H9 (cell line): ENCODE measurements around the gene NPIPB6. TPM values are rescaled to one million over a fixed set of nuclear protein-coding genes. Genes with fewer than 3 reads are reported as not detected.
"Not testable (repeated sequence)": the region's sequence is repeated elsewhere in the genome, so short reads cannot be mapped to it uniquely, and the experiment has no call there.

Experiments
- DNase-seq: peaks from one replicate; pipeline ENCODE4 v3.0.0-alpha.2; 2017
- H2AFZ ChIP-seq: one replicate; pipeline ENCODE4 v1.6.1; 2013; ENCODE audit warnings: mild to moderate bottlenecking, low read length, control low read depth, moderate library complexity
- H2AK5ac ChIP-seq: 2 replicates; pipeline ENCODE4 v1.6.1; 2013; ENCODE audit warnings: low read length, control low read depth, mixed read lengths; ENCODE audit not compliant: insufficient read length
- H2BK120ac ChIP-seq: one replicate; pipeline ENCODE4 v1.6.1; 2013; ENCODE audit warnings: low read depth, mild to moderate bottlenecking, low read length, control low read depth, inconsistent platforms; ENCODE audit not compliant: poor library complexity, severe bottlenecking
- H2BK12ac ChIP-seq: 2 replicates; pipeline ENCODE4 v1.6.1; 2013; ENCODE audit warnings: low read length, control low read depth, mixed read lengths, low read depth; ENCODE audit not compliant: insufficient read length
- H2BK15ac ChIP-seq: 2 replicates; pipeline ENCODE4 v1.6.1; 2013; ENCODE audit warnings: low read depth, low read length, control low read depth
- H2BK20ac ChIP-seq: one replicate; pipeline ENCODE4 v1.6.1; 2013; ENCODE audit warnings: low read depth, mild to moderate bottlenecking, low read length, control low read depth, inconsistent platforms; ENCODE audit not compliant: poor library complexity, severe bottlenecking
- H2BK5ac ChIP-seq: 2 replicates; pipeline ENCODE4 v1.6.1; 2013; ENCODE audit warnings: low read length, control low read depth, mixed read lengths; ENCODE audit not compliant: insufficient read length
- H3K14ac ChIP-seq: 2 replicates; pipeline ENCODE4 v1.6.1; 2013; ENCODE audit warnings: low read length, control low read depth; ENCODE audit not compliant: insufficient read depth
- H3K18ac ChIP-seq: 2 replicates; pipeline ENCODE4 v1.6.1; 2013; ENCODE audit warnings: low read depth, mild to moderate bottlenecking, mixed read lengths, low read length, control low read depth; ENCODE audit not compliant: insufficient read length
- H3K23ac ChIP-seq: 2 replicates; pipeline ENCODE4 v1.6.1; 2013; ENCODE audit warnings: low read length, control low read depth, mixed read lengths, low read depth; ENCODE audit not compliant: insufficient read length
- H3K23me2 ChIP-seq: 2 replicates; pipeline ENCODE4 v1.6.1; 2013; ENCODE audit warnings: low read depth, mild to moderate bottlenecking, mixed read lengths, low read length, control low read depth; ENCODE audit not compliant: insufficient read length, poor library complexity, severe bottlenecking
- H3K27ac ChIP-seq: 2 replicates; pipeline ENCODE4 v1.5.1; 2013; ENCODE audit warnings: low read length, control low read depth, mixed read lengths, low read depth; ENCODE audit not compliant: insufficient read length
- H3K27me3 ChIP-seq: 2 replicates; pipeline ENCODE4 v1.6.1; 2013; ENCODE audit warnings: low read length, control low read depth, inconsistent platforms; ENCODE audit not compliant: insufficient read depth
- H3K4ac ChIP-seq: 2 replicates; pipeline ENCODE4 v1.6.1; 2013; ENCODE audit warnings: low read depth, mild to moderate bottlenecking, control low read depth, inconsistent platforms, low read length, moderate library complexity
- H3K4me1 ChIP-seq: 2 replicates; pipeline ENCODE4 v1.6.1; 2013; ENCODE audit warnings: low read length, control low read depth, inconsistent platforms; ENCODE audit not compliant: insufficient read depth
- H3K4me2 ChIP-seq: 2 replicates; pipeline ENCODE4 v1.6.1; 2013; ENCODE audit warnings: low read length, control low read depth, mixed read lengths; ENCODE audit not compliant: insufficient read length, insufficient read depth
- H3K56ac ChIP-seq: 2 replicates; pipeline ENCODE4 v1.6.1; 2013; ENCODE audit warnings: low read depth, mild to moderate bottlenecking, mixed read lengths, low read length, control low read depth; ENCODE audit not compliant: insufficient read length
- H3K79me1 ChIP-seq: 2 replicates; pipeline ENCODE4 v1.6.1; 2013; ENCODE audit warnings: low read depth, mild to moderate bottlenecking, moderate library complexity, low read length, control low read depth, inconsistent platforms; ENCODE audit not compliant: insufficient read depth, poor library complexity, severe bottlenecking
- H3K79me2 ChIP-seq: 2 replicates; pipeline ENCODE4 v1.6.1; 2013; ENCODE audit warnings: low read length, control low read depth, inconsistent platforms; ENCODE audit not compliant: insufficient read depth
- H3K9ac ChIP-seq: 2 replicates; pipeline ENCODE4 v1.6.1; 2013; ENCODE audit warnings: low read length, control low read depth, mixed read lengths; ENCODE audit not compliant: insufficient read length; ENCODE audit errors: extremely low read depth
- H3K9me3 ChIP-seq: one replicate; pipeline ENCODE4 v1.6.1; 2013; ENCODE audit warnings: low read depth, low read length, inconsistent platforms; ENCODE audit not compliant: control insufficient read depth
- H3T11ph ChIP-seq: one replicate; pipeline ENCODE4 v1.6.1; 2013; ENCODE audit warnings: mild to moderate bottlenecking, low read length, control low read depth, inconsistent platforms
- H4K20me1 ChIP-seq: one replicate; pipeline ENCODE4 v1.6.1; 2013; ENCODE audit not compliant: control insufficient read depth, insufficient read length, insufficient read depth
- H4K5ac ChIP-seq: 2 replicates; pipeline ENCODE4 v1.6.1; 2013; ENCODE audit warnings: low read depth, mild to moderate bottlenecking, mixed read lengths, low read length, control low read depth; ENCODE audit not compliant: insufficient read length
- H4K8ac ChIP-seq: replicated peaks from 2 replicates; pipeline ENCODE4 v1.6.1; 2013; ENCODE audit warnings: low read length, control low read depth, mixed read lengths, low read depth; ENCODE audit not compliant: insufficient read length
- H4K91ac ChIP-seq: 2 replicates; pipeline ENCODE4 v1.6.1; 2013; ENCODE audit warnings: low read depth, mild to moderate bottlenecking, moderate library complexity, mixed read lengths, low read length, control low read depth; ENCODE audit not compliant: insufficient read length
- H3K27ac Mint-ChIP-seq, 3 experiments: 2 replicates in 2 of 3; 3 replicates in 1 of 3; pipeline ENCODE4 v1.8.0; 2020 to 2021; ENCODE audit warnings: mixed read lengths in 3 of 3, mild to moderate bottlenecking in 1 of 3, moderate library complexity in 1 of 3
- H3K27me3 Mint-ChIP-seq: 2 replicates; pipeline ENCODE4 v1.8.0; 2021; ENCODE audit warnings: low read depth, mild to moderate bottlenecking, moderate library complexity, mixed read lengths
- H3K36me3 Mint-ChIP-seq, 3 experiments: 2 replicates in 2 of 3; 3 replicates in 1 of 3; pipeline ENCODE4 v1.8.0; 2020 to 2021; ENCODE audit warnings: low read depth in 3 of 3, mixed read lengths in 3 of 3; ENCODE audit not compliant: insufficient read depth in 1 of 3
- H3K4me1 Mint-ChIP-seq, 2 experiments: 2 replicates each; pipeline ENCODE4 v1.8.0; 2020; ENCODE audit warnings: mixed read lengths in 2 of 2
- H3K4me3 Mint-ChIP-seq, 2 experiments: 2 replicates in 1 of 2; 3 replicates in 1 of 2; pipeline ENCODE4 v1.8.0; 2020 to 2021; ENCODE audit warnings: mild to moderate bottlenecking in 2 of 2, mixed read lengths in 2 of 2, moderate library complexity in 1 of 2
- H3K9me3 Mint-ChIP-seq, 2 experiments: 2 replicates in 1 of 2; 3 replicates in 1 of 2; pipeline ENCODE4 v1.8.0; 2020; ENCODE audit warnings: mild to moderate bottlenecking in 2 of 2, mixed read lengths in 2 of 2, moderate library complexity in 1 of 2
- WGBS: extraction: QIAGEN DNeasy Blood & Tissue Kit; methylation state at CpG from one replicate; pipeline ENCODE4 v1.1.7; 2013; ENCODE audit warnings: missing lambda C conversion rate, low lambda C conversion rate, mixed read lengths; ENCODE audit not compliant: insufficient read length; ENCODE audit errors: extremely low coverage; 5-methylcytosine and 5-hydroxymethylcytosine counted together
- total RNA-seq: library from RNA; stranded (reverse); gene quantifications from 2 replicates; pipeline ENCODE4 v1.2.1, GENCODE V29; 2021

NPIPB6 gene
- total RNA-seq, 1 experiment from 2014 or later, result 5.2 TPM

DNA sequence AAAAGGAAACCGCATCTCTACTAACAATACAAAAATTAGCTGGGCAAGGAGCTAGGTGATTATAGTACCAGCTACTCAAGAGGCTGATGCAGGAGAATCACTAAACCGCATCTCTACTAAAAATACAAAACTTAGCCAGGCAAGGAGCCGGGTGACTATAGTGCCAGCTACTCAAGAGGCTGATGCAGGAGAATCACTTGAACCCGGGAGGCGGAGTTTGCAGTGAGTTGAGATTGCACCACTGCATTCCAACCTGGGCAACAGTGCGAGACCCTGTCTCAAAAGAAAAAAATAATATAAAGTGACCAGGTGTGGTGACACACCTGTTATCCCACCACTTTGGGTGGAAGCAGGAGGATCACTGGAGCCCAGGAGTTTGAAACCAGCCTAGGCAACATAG is 25.1 kb downstream of the NPIPB6 start:
- H3K9me3 ChIP-seq, H3K4ac ChIP-seq, H3K23me2 ChIP-seq, H3K23ac ChIP-seq, H3K4me2 ChIP-seq, H3K18ac ChIP-seq, H3K4me1 Mint-ChIP-seq, H2BK15ac ChIP-seq, H3K27ac ChIP-seq, H4K5ac ChIP-seq, H3K9ac ChIP-seq, H3K9me3 Mint-ChIP-seq, H2BK20ac ChIP-seq, H4K91ac ChIP-seq, H3K79me1 ChIP-seq, H3K27me3 ChIP-seq, H3K79me2 ChIP-seq, H3K56ac ChIP-seq, H4K8ac ChIP-seq, DNase-seq, H4K20me1 ChIP-seq, H2BK5ac ChIP-seq, H3K36me3 Mint-ChIP-seq, H3K4me1 ChIP-seq, H2BK12ac ChIP-seq, H3K27me3 Mint-ChIP-seq, H3K14ac ChIP-seq, H2AFZ ChIP-seq, H3T11ph ChIP-seq, H3K4me3 Mint-ChIP-seq, H3K27ac Mint-ChIP-seq, H2BK120ac ChIP-seq, H2AK5ac ChIP-seq: not testable (repeated sequence)
- no CpG with 5 or more reads among the region's 6 CpGs for WGBS

DNA sequence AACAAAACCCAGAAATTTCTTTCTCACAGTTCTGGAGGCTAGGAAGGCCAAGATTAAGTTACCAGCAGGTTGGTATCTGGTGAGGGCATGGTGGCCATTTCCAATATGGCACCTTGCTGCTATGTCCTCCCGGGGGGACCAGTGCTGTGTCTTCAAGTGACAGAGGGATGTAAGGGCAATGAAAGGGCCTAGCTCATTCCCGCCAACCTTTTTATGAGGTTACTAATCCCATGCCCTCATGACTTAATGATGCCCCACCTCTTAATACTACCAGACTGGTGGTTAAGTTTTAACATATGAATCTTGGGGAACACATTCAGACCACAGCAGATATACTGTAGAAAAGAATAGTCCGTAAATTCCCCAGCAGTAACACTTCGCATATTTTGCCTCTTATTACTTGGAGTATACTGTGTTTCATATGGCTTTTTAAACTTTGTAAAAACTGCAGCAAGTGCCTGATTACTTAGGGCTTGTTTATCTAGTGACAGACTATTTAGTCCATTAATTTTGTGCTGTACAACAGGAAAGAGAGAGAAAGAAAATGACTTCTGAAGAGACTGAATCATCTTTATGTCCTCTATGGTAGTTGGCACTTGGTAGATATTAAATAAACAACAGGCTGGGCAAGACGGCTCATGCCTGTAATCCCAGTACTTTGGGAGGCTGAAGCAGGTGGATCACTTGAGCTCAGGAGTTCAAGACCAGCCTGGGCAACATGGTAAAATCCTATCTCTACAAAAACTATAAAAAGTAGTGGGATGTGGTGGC is 26.2 kb downstream of the NPIPB6 start:
- no CpG with 5 or more reads among the region's 5 CpGs for WGBS
- not testable (repeated sequence) for H2AK5ac ChIP-seq, H2BK120ac ChIP-seq, H3K79me2 ChIP-seq, H4K8ac ChIP-seq, H3T11ph ChIP-seq, H3K23me2 ChIP-seq, H3K79me1 ChIP-seq, H4K20me1 ChIP-seq, H3K4me1 ChIP-seq, H2BK12ac ChIP-seq, DNase-seq, H2BK20ac ChIP-seq, H3K27ac ChIP-seq, H3K56ac ChIP-seq, H3K18ac ChIP-seq, H4K5ac ChIP-seq, H3K9me3 ChIP-seq, H3K14ac ChIP-seq, H3K4me3 Mint-ChIP-seq, H3K9ac ChIP-seq, H2AFZ ChIP-seq, H4K91ac ChIP-seq, H3K4ac ChIP-seq, H3K27me3 Mint-ChIP-seq, H3K27me3 ChIP-seq, H3K9me3 Mint-ChIP-seq, H2BK15ac ChIP-seq, H3K4me2 ChIP-seq, H3K4me1 Mint-ChIP-seq, H3K27ac Mint-ChIP-seq, H2BK5ac ChIP-seq, H3K23ac ChIP-seq, H3K36me3 Mint-ChIP-seq
